Stimulated activated CD4-positive, alpha-beta T cell treated with anti-CD3 and anti-CD28 coated beads, Interleukin-4, amount 100 ng/mL, for 1 hour (primary cell): Measurements from ENCODE around the gene RABIF.
"Not testable (repeated sequence)": the region's sequence is repeated elsewhere in the genome, so short reads cannot be mapped to it uniquely, and the experiment has no call there.

Experiments used
- DNase-seq: peaks from one replicate; pipeline ENCODE4 v3.0.0-alpha.2; 2020

The RABIF gene

GRCh38 chr1:202829223-202829622 lies 59.7 kb downstream of the RABIF start:
- not testable (repeated sequence) for DNase-seq
